Muscle layer of duodenum (tissue), 2 donors: ENCODE results near the gene CDYL.

Experiments
- H3K27ac ChIP-seq: one replicate; pipeline ENCODE4 v1.7.0; 2013; ENCODE audit warnings: mild to moderate bottlenecking, low read length
- H3K27me3 ChIP-seq: one replicate; pipeline ENCODE4 v1.7.0; 2013; ENCODE audit warnings: low read depth, mild to moderate bottlenecking, control low read depth, low read length
- H3K36me3 ChIP-seq, 2 donors: one replicate each; pipeline ENCODE4 v1.7.0; 2013; ENCODE audit warnings: low read length in 2 of 2, control low read depth in 1 of 2, mild to moderate bottlenecking in 1 of 2; ENCODE audit not compliant: insufficient read depth in 2 of 2, control insufficient read depth in 1 of 2
- H3K4me1 ChIP-seq, 2 donors: one replicate each; pipeline ENCODE4 v1.7.0; 2013; ENCODE audit warnings: low read length in 2 of 2, mild to moderate bottlenecking in 2 of 2, control low read depth in 1 of 2, moderate library complexity in 1 of 2; ENCODE audit not compliant: insufficient read depth in 2 of 2, control insufficient read depth in 1 of 2
- H3K4me3 ChIP-seq, 2 donors: one replicate each; pipeline ENCODE4 v1.7.0; 2013; ENCODE audit warnings: low read length in 2 of 2, low read depth in 1 of 2, mild to moderate bottlenecking in 1 of 2
- H3K9me3 ChIP-seq, 2 donors: one replicate each; pipeline ENCODE4 v1.7.0; 2013; ENCODE audit warnings: low read length in 2 of 2, control low read depth in 1 of 2, mild to moderate bottlenecking in 1 of 2; ENCODE audit not compliant: control insufficient read depth in 1 of 2
- donor health status: healthy.

Gene CDYL

GRCh38 chr6:4910037-4910760, 134.0 kb downstream of the CDYL start:
- Histone ChIP-seq H3K27ac (no peak overlapping the region), H3K9me3 (no peaks in the 10 kb centered on the region), H3K4me3 (no peak overlapping the region), H3K36me3 (peaks cover 0 to 3% of the 10 kb centered on the region in 2 donors), H3K4me1 (peaks cover 9 to 22% of the 10 kb centered on the region in 2 donors), H3K27me3 (no peaks in the 10 kb centered on the region)

GRCh38 chr6:4912559-4912958, 136.4 kb downstream of the CDYL start:
- Histone ChIP-seq H3K27ac (no peak overlapping the region), H3K4me3 (no peak overlapping the region), H3K27me3 (no peaks in the 10 kb centered on the region), H3K4me1 (peaks cover 3 to 22% of the 10 kb centered on the region in 2 donors), H3K9me3 (no peaks in the 10 kb centered on the region), H3K36me3 (peaks cover 0 to 3% of the 10 kb centered on the region in 2 donors)

GRCh38 chr6:4913705-4914419, 137.7 kb downstream of the CDYL start:
- Histone ChIP-seq H3K36me3 (peaks cover 0 to 3% of the 10 kb centered on the region in 2 donors), H3K9me3 (no peaks in the 10 kb centered on the region), H3K27me3 (no peaks in the 10 kb centered on the region), H3K4me3 (no peak overlapping the region), H3K27ac (no peak overlapping the region), H3K4me1 (peaks cover 3 to 22% of the 10 kb centered on the region in 2 donors)

- H3K36me3 ChIP-seq: peaks cover 0 to 3% of the 10 kb centered on the region in 2 donors
- H3K4me3 ChIP-seq: no peak overlapping the region
- H3K9me3 ChIP-seq: no peaks in the 10 kb centered on the region
- peaks cover 3 to 22% of the 10 kb centered on the region in 2 donors for H3K4me1 ChIP-seq
- H3K27ac ChIP-seq: no peak overlapping the region
- no peaks in the 10 kb centered on the region for H3K27me3 ChIP-seq
Measured at GRCh38 chr6:4914420-4915159, 138.4 kb downstream of the CDYL start.

GRCh38 chr6:4916954-4917561, 140.9 kb downstream of the CDYL start:
- H3K4me1 ChIP-seq: peaks cover 3 to 22% of the 10 kb centered on the region in 2 donors
- H3K27me3 ChIP-seq: no peaks in the 10 kb centered on the region
- H3K9me3 ChIP-seq: no peaks in the 10 kb centered on the region
- no peak overlapping the region for H3K27ac ChIP-seq
- H3K36me3 ChIP-seq: no peaks in the 10 kb centered on the region
- no peak overlapping the region for H3K4me3 ChIP-seq

- H3K4me1 ChIP-seq: no peaks in the 10 kb centered on the region
- no peak overlapping the region for H3K27ac ChIP-seq
- no peaks in the 10 kb centered on the region for H3K36me3 ChIP-seq
- no peaks in the 10 kb centered on the region for H3K27me3 ChIP-seq
- H3K9me3 ChIP-seq: no peaks in the 10 kb centered on the region
- H3K4me3 ChIP-seq: no peak overlapping the region
Measured at GRCh38 chr6:4920914-4921410, 144.8 kb downstream of the CDYL start.

GRCh38 chr6:4922488-4923037, 146.4 kb downstream of the CDYL start:
- Histone ChIP-seq H3K9me3 (no peaks in the 10 kb centered on the region), H3K4me1 (no peaks in the 10 kb centered on the region), H3K4me3 (no peak overlapping the region), H3K27ac (no peak overlapping the region), H3K27me3 (no peaks in the 10 kb centered on the region), H3K36me3 (no peaks in the 10 kb centered on the region)

- Histone ChIP-seq H3K4me1 (no peaks in the 10 kb centered on the region), H3K36me3 (no peaks in the 10 kb centered on the region), H3K9me3 (no peaks in the 10 kb centered on the region), H3K4me3 (no peak overlapping the region), H3K27ac (no peak overlapping the region), H3K27me3 (no peaks in the 10 kb centered on the region)
Measured at GRCh38 chr6:4923081-4923480, 146.9 kb downstream of the CDYL start.

- H3K9me3 ChIP-seq: no peaks in the 10 kb centered on the region
- no peaks in the 10 kb centered on the region for H3K4me1 ChIP-seq
- H3K27ac ChIP-seq: no peak overlapping the region
- H3K4me3 ChIP-seq: no peak overlapping the region
- no peaks in the 10 kb centered on the region for H3K36me3 ChIP-seq
- no peaks in the 10 kb centered on the region for H3K27me3 ChIP-seq
Measured at GRCh38 chr6:4924661-4925271, 148.6 kb downstream of the CDYL start.

- no peaks in the 10 kb centered on the region for H3K36me3 ChIP-seq
- peaks cover 0 to 5% of the 10 kb centered on the region in 2 donors for H3K4me1 ChIP-seq
- no peak overlapping the region for H3K27ac ChIP-seq
- no peaks in the 10 kb centered on the region for H3K27me3 ChIP-seq
- no peaks in the 10 kb centered on the region for H3K9me3 ChIP-seq
- no peak overlapping the region for H3K4me3 ChIP-seq
Measured at GRCh38 chr6:4925580-4925979, 149.4 kb downstream of the CDYL start.
